Astrocyte (in vitro differentiated cells and primary cell): ENCODE results near the gene BLZF1. TPM values are rescaled to one million over a fixed set of nuclear protein-coding genes. Genes with fewer than 3 reads are reported as not detected.

ENCODE experiments used
- DNase-seq: peaks from one replicate; pipeline ENCODE4 v3.0.0-alpha.2; 2010; ENCODE audit warnings: low read depth
- FAIRE-seq: peaks from 2 replicates; lab custom pipeline; 2011; peaks lifted over from hg19 to GRCh38; lab: Jason Lieb, UNC
- H2AFZ ChIP-seq: 2 replicates; pipeline ENCODE4 v1.6.0; 2012; ENCODE audit warnings: low read depth, low read length, inconsistent platforms
- H3K27ac ChIP-seq: 2 replicates; pipeline ENCODE4 v1.5.1; 2011; ENCODE audit warnings: low read depth, low read length, inconsistent platforms
- H3K27me3 ChIP-seq: 2 replicates; pipeline ENCODE4 v1.6.0; 2011; ENCODE audit warnings: low read length, inconsistent platforms; ENCODE audit not compliant: insufficient read depth
- H3K36me3 ChIP-seq: 2 replicates; pipeline ENCODE4 v1.5.1; 2011; ENCODE audit warnings: low read length, inconsistent platforms; ENCODE audit not compliant: insufficient read depth
- H3K4me1 ChIP-seq: 2 replicates; pipeline ENCODE4 v1.5.1; 2011; ENCODE audit warnings: low read length, inconsistent platforms; ENCODE audit not compliant: insufficient read depth
- H3K4me2 ChIP-seq: 2 replicates; pipeline ENCODE4 v1.6.0; 2012; ENCODE audit warnings: low read length, inconsistent platforms
- H3K4me3 ChIP-seq: 2 replicates; pipeline ENCODE4 v1.5.1; 2011; ENCODE audit warnings: low read depth, mild to moderate bottlenecking, low read length, inconsistent platforms; ENCODE audit not compliant: insufficient read depth
- H3K79me2 ChIP-seq: 2 replicates; pipeline ENCODE4 v1.6.0; 2012; ENCODE audit warnings: mild to moderate bottlenecking, low read length, inconsistent platforms; ENCODE audit not compliant: insufficient read depth
- H3K9ac ChIP-seq: 2 replicates; pipeline ENCODE4 v1.6.0; 2012; ENCODE audit warnings: mild to moderate bottlenecking, low read length, inconsistent platforms
- H3K9me3 ChIP-seq: 2 replicates; pipeline ENCODE4 v1.5.1; 2012; ENCODE audit warnings: low read depth, mild to moderate bottlenecking, low read length, inconsistent platforms; ENCODE audit not compliant: insufficient read depth
- H4K20me1 ChIP-seq: 2 replicates; pipeline ENCODE4 v1.6.0; 2012; ENCODE audit warnings: low read length, inconsistent platforms; ENCODE audit not compliant: insufficient read depth
- H3K27ac Mint-ChIP-seq: one replicate; pipeline ENCODE4 v1.8.0; 2021; ENCODE audit warnings: mild to moderate bottlenecking, mixed read lengths; ENCODE audit not compliant: unreplicated experiment
- H3K27me3 Mint-ChIP-seq: one replicate; pipeline ENCODE4 v1.8.0; 2021; ENCODE audit warnings: low read depth, mixed read lengths; ENCODE audit not compliant: unreplicated experiment
- H3K36me3 Mint-ChIP-seq: one replicate; pipeline ENCODE4 v1.8.0; 2021; ENCODE audit warnings: low read depth, mixed read lengths; ENCODE audit not compliant: unreplicated experiment
- H3K4me1 Mint-ChIP-seq: one replicate; pipeline ENCODE4 v1.8.0; 2021; ENCODE audit warnings: low read depth, mixed read lengths; ENCODE audit not compliant: unreplicated experiment
- H3K4me3 Mint-ChIP-seq: one replicate; pipeline ENCODE4 v1.8.0; 2021; ENCODE audit warnings: mild to moderate bottlenecking, moderate library complexity, mixed read lengths; ENCODE audit not compliant: unreplicated experiment
- H3K9me3 Mint-ChIP-seq: one replicate; pipeline ENCODE4 v1.8.0; 2021; ENCODE audit warnings: mild to moderate bottlenecking, mixed read lengths; ENCODE audit not compliant: unreplicated experiment
- EZH2 ChIP-seq: IDR thresholded peaks from 2 replicates; pipeline ENCODE4 v1.6.1; 2012; ENCODE audit warnings: mild to moderate bottlenecking, low read length, inconsistent platforms; ENCODE audit not compliant: insufficient read depth
- total RNA-seq: library from RNA; stranded (reverse); gene quantifications from 2 replicates; pipeline ENCODE4 v1.2.1, GENCODE V29; 2021
- TF ChIP-seq, protein P1 (sequence below): IDR thresholded peaks from 2 replicates; pipeline ENCODE4 v1.5.1; 2011; ENCODE audit warnings: low read depth, mild to moderate bottlenecking, inconsistent platforms, low read length, moderate library complexity; ENCODE audit not compliant: insufficient read depth

BLZF1 gene
- total RNA-seq, 1 donor from 2014 or later, result 52.0 TPM

DNA sequence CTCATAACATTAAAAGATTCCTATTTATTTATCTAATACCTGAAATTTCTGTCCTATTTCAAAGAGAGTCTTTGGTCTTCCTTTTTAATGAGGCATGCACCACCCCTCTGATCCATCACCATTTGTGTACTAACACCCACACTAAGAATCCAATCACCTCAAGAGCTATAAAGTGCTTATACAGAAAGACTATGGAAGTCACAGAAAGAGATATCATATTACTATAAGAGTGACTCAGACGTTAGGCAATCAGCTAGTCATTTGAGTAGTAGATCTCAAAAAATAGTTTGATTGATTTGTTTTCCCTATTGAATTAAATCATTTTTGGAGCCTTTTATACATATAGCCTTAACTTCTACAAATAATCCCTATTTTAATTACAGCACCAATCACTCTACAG is 46.5 kb upstream of the BLZF1 start:
- peaks cover 8% of the 10 kb centered on the region for H3K4me1 Mint-ChIP-seq
- no peaks in the 10 kb centered on the region for H3K36me3 Mint-ChIP-seq
- no peak for TF ChIP-seq EZH2
- TF ChIP-seq, protein P1, sequence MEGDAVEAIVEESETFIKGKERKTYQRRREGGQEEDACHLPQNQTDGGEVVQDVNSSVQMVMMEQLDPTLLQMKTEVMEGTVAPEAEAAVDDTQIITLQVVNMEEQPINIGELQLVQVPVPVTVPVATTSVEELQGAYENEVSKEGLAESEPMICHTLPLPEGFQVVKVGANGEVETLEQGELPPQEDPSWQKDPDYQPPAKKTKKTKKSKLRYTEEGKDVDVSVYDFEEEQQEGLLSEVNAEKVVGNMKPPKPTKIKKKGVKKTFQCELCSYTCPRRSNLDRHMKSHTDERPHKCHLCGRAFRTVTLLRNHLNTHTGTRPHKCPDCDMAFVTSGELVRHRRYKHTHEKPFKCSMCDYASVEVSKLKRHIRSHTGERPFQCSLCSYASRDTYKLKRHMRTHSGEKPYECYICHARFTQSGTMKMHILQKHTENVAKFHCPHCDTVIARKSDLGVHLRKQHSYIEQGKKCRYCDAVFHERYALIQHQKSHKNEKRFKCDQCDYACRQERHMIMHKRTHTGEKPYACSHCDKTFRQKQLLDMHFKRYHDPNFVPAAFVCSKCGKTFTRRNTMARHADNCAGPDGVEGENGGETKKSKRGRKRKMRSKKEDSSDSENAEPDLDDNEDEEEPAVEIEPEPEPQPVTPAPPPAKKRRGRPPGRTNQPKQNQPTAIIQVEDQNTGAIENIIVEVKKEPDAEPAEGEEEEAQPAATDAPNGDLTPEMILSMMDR, result no peak
- H3K27me3 ChIP-seq, result no peaks in the 10 kb centered on the region
- H3K27ac ChIP-seq, result no peak overlapping the region
- H3K9ac ChIP-seq, result no peak overlapping the region
- no peaks in the 10 kb centered on the region for H3K9me3 ChIP-seq
- H3K4me2 ChIP-seq, result no peak overlapping the region
- H3K4me1 ChIP-seq, result peaks cover 3% of the 10 kb centered on the region
- no peaks in the 10 kb centered on the region for H3K9me3 Mint-ChIP-seq
- no peaks in the 10 kb centered on the region for H3K36me3 ChIP-seq
- H2AFZ ChIP-seq, result no peak overlapping the region
- no peak overlapping the region for H3K4me3 Mint-ChIP-seq
- DNase-seq (peak; percentile 48), FAIRE-seq (no peak)
- H3K79me2 ChIP-seq, result no peaks in the 10 kb centered on the region
- H3K27me3 Mint-ChIP-seq, result no peaks in the 10 kb centered on the region
- no peak overlapping the region for H3K27ac Mint-ChIP-seq
- no peaks in the 10 kb centered on the region for H4K20me1 ChIP-seq
- no peak overlapping the region for H3K4me3 ChIP-seq

DNA sequence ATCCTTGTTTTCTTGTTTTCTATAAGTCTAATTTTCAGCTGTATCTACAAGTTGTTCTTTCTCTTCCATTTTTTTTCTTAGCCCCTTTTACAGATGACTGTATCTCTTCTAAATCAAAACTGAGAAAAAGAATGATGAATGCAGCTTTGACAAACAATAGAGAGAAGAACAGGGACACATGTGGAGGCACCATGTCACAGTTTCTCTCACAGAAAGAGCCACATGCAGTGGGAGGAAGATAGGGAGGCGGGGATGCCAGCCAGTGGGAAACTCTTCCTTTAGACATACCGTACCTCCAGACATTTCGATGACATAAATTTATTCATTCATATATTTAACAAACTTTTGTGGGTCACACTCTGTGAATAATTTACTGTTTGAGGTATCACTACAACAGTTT is 45.9 kb upstream of the BLZF1 start:
- no peak for DNase-seq
- no peaks in the 10 kb centered on the region for H3K36me3 Mint-ChIP-seq
- H3K36me3 ChIP-seq, result no peaks in the 10 kb centered on the region

DNA sequence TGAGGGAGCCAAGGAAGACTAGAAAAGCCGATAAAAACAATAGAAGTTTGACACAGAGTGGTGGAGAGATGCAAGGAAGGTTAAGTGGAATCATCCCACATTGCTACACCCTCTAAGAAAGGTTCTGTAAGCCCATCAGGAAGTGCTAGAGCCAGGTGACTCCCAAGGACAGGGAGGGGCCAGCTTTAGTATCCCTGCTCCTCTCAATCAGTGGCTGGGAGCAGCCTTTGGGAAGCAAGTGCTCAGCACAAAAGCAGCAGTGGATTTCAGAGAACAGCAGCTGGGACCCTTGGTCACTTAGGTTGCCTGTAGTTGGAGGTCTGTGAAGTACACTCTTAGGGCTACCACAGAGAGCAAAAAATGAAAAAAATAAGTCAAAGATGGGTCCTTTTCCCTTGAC is 42.9 kb upstream of the BLZF1 start:
- peaks cover 2% of the 10 kb centered on the region for H4K20me1 ChIP-seq
- H3K4me3 ChIP-seq, result no peak overlapping the region
- H2AFZ ChIP-seq, result no peak overlapping the region
- DNase-seq (no peak), FAIRE-seq (no peak)
- peaks cover 4% of the 10 kb centered on the region for H3K79me2 ChIP-seq
- H3K27me3 ChIP-seq, result no peaks in the 10 kb centered on the region
- no peak overlapping the region for H3K4me3 Mint-ChIP-seq
- H3K4me1 ChIP-seq, result peaks cover 5% of the 10 kb centered on the region
- no peak overlapping the region for H3K27ac Mint-ChIP-seq
- H3K4me1 Mint-ChIP-seq, result peaks cover 12% of the 10 kb centered on the region
- no peaks in the 10 kb centered on the region for H3K9me3 ChIP-seq
- no peaks in the 10 kb centered on the region for H3K36me3 ChIP-seq
- H3K27me3 Mint-ChIP-seq, result no peaks in the 10 kb centered on the region
- no peaks in the 10 kb centered on the region for H3K9me3 Mint-ChIP-seq
- TF ChIP-seq EZH2, result no peak
- TF ChIP-seq, protein P1, result no peak
- no peak overlapping the region for H3K9ac ChIP-seq
- no peaks in the 10 kb centered on the region for H3K36me3 Mint-ChIP-seq
- no peak overlapping the region for H3K27ac ChIP-seq
- no peak overlapping the region for H3K4me2 ChIP-seq

More for the DNA sequence above, 45.9 kb upstream of the BLZF1 start:
- Mint-ChIP-seq H3K4me3 (no peak overlapping the region), H3K27me3 (no peaks in the 10 kb centered on the region), H3K4me1 (peaks cover 11% of the 10 kb centered on the region), H3K27ac (no peak overlapping the region), H3K9me3 (no peaks in the 10 kb centered on the region)
- H3K9ac ChIP-seq, result no peak overlapping the region
- H3K27ac ChIP-seq, result no peak overlapping the region
- H4K20me1 ChIP-seq, result no peaks in the 10 kb centered on the region
- no peaks in the 10 kb centered on the region for H3K9me3 ChIP-seq
- TF ChIP-seq, protein P1, result no peak
- TF ChIP-seq EZH2, result no peak
- H3K79me2 ChIP-seq, result no peaks in the 10 kb centered on the region
- no peak for FAIRE-seq
- no peak overlapping the region for H3K4me2 ChIP-seq
- H2AFZ ChIP-seq, result no peak overlapping the region
- no peaks in the 10 kb centered on the region for H3K27me3 ChIP-seq
- H3K4me1 ChIP-seq, result peaks cover 5% of the 10 kb centered on the region
- H3K4me3 ChIP-seq, result no peak overlapping the region
